SK-N-DZ (cell line): Measurements from ENCODE around the gene KREMEN1.
"Not testable (repeated sequence)": the region's sequence is repeated elsewhere in the genome, so short reads cannot be mapped to it uniquely, and the experiment has no call there.

Source experiments
- DNase-seq: peaks from one replicate; pipeline ENCODE4 v3.0.0-alpha.2; 2015; ENCODE audit warnings: low spot score

The KREMEN1 gene

DNA sequence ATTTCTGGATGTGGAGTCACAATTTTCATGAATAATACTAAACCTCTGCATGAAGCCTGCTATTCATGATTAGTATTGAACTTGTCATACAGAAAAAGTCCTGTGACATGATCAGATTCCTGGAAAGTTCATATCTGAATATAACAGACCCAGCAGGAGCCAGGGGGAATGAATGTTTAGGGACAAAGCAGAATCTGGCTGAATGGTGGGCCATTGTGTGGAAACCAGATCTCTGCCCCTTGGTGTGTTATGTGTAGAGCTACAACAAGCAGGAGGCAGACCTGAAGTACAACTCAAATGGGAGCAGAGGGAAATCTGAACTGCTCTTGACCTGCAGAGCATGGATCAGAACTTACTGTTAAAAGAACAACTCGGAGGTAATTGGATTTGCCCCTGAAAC lies 30.3 kb downstream of the KREMEN1 start:
- DNase-seq = no peak

DNA sequence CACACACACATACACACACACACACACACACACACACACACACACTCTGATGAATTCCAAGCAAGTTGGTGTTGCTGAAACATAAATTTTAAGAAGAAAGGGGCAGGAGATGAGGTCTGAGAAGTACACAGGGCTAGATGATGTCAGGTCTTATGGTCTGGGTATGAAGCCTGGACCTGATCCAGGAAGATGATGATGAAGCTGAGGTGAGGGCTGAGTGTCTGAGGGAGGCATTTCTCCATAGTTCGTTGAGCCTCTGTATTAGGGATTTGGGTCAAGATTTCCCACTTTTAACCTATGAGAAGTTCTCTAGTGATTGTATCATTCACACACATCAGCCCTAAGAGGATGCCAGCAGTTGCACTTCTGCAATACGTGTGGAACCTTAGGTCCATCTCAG lies 32.6 kb downstream of the KREMEN1 start:
- no peak for DNase-seq

DNA sequence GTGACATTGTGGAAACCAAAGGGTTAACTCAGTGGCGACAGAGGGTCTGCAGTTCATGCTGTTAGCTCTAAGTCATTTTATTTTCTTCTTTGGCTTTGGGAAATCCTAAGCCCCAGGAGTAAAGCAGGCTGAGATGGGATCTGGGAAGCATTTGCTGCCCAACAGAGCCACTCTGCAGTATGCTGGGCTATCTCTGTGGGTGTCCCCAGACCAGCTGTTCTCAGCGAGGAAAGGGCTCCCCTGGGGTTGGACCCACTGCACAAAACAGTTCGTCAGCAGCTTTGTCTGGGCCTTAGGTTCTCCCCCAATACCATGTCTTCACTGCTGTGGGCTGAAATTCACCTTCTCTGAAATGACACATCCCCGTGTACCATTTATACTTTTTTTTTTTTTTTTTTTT lies 34.0 kb downstream of the KREMEN1 start:
- DNase-seq = no peak

DNA sequence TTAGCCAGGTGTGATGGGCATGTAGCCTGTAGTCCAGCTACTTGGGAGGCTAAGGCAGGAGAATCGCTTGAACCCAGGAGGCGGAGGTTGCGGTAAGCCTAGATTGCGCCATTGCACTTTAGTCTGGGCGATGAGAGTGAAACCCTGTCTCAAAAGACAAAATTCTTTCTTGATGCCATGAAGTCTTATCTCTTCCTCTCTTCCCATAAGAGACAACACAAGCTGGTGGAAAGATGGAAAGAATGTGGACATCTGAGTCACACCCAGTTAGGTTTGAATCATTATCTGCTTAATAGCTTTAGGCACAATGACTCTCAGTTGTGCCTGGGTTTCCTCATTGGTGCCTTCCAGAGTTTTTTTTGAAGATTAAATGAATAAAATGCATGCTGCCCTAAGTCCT lies 35.3 kb downstream of the KREMEN1 start:
- no peak for DNase-seq

DNA sequence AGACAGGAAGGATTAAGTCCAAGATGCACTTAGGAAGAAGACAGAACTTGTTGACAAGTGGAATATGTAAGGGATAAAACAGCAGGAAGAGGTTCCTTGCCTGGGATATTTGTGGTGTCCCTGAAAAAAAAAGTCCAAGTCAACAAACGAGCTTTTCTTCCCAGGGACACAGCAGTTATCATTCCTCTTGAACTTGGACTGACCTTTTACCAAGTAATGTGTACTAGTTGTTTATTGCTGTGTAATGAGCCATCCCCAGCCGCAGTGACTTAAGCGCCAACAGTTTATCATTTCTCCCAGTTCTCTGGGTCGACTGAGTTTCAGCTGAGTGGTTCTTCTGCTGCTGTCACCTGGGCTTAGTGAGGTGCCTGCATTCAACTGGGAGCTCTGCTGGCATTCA lies 37.0 kb downstream of the KREMEN1 start:
- DNase-seq = no peak

GRCh38 chr22:29110946-29111345 lies 38.1 kb downstream of the KREMEN1 start:
- DNase-seq = no peak

GRCh38 chr22:29112121-29112520 lies 39.3 kb downstream of the KREMEN1 start:
- DNase-seq = no peak

DNA sequence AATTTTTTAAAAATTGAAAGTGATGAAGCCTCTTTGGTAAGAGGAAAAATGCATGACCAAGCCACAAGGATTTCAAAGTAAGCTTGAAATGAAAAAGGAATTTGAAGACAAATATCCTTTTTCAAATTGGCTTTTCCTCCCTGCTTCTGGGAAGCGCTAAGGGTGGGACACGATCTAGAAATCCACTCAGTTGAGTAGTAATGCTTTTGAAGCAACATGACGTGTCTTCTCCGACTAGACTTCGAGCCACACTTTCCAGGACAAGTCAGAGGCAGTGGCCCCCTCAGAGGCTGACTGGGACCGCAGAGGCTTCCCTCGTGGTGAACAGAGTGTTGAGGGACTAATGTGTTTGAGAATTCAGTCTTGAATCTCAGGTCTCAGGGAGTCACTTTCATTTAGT lies 39.8 kb downstream of the KREMEN1 start:
- no peak for DNase-seq

GRCh38 chr22:29113319-29113718 lies 40.5 kb downstream of the KREMEN1 start:
- no peak for DNase-seq

DNA sequence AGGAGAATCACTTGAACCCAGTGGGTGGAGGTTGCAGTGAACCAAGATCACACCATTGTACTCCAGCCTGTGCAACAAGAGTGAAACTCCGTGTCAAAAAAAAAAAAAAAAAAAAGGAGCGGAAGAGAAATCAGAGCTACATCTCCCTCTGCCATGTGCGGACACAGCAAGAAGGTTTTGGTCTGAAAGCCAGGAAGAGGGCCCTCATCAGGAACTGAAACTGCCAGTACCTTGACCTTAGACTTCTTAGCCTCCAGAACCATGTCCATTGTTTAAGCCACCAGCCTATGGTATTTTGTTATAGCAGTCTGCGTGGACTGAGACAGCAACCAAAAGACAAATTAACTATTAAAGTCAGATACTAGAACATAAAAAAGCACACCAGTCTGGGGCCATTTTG lies 41.6 kb downstream of the KREMEN1 start:
- no peak for DNase-seq

GRCh38 chr22:29115682-29116288 lies 43.0 kb downstream of the KREMEN1 start:
- no peak for DNase-seq

DNA sequence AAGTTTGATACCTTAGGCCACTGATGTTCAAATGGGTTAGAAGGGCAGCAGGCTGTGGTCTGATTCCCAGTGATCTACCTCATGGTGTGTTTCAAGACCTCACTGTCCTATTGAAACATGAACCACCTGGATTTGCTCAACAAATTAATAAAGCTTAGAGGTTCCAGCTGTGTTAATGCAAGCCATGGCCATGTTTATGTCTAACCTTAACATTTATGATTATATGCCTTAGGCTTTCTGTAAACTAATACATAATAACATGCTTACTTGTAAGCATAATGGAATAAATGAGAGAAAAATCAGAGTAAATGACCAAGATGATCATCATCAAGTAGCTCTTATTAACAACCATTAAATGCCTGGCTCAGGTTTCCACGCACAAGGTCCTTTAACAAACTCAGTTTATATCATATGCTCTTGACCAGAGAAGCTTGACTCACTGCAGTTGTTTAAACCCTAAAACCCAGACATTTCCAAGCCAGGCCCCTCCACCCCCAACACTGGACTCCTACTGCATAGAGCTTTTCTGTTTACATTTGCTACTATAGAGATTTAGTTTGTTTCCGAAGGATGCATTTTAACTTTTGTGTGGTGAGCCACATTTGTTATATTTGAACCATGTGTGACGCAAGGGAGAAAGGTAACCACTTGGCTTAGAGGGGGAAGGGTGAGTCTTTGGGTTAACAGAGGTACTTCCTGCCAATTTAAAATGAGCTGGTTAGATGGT lies 43.7 kb downstream of the KREMEN1 start:
- no peak for DNase-seq

DNA sequence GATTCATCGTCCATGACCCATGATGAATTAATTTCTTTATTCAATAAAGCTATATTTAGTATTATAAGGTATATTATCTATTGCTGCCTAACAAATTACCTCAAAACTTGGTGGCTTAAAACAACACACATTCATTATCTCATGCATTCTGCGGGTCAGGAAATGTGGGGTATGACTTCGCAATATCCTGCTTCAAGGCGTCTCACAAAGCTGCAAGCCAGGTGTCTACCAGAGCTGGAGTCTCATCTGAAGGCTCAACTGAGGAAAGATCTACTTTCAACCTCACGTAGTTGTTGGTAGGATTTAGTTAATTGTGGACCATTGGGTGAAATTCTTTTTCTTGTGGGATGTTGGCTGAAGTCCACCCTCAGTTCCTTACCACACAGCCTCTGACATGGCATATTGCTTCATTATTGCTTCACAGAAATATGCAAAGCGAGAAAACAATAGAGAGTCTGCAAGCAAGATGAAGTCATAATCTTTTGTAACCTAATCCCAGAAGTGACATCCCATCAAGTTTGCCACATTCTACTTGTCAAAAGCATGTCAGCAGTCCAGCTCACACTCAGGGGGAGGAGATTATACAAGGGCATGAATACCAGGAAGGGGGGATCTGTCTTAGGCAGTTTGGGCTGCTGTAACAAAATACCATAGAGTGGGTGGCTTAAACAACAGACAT lies 45.1 kb downstream of the KREMEN1 start:
- DNase-seq = no peak

DNA sequence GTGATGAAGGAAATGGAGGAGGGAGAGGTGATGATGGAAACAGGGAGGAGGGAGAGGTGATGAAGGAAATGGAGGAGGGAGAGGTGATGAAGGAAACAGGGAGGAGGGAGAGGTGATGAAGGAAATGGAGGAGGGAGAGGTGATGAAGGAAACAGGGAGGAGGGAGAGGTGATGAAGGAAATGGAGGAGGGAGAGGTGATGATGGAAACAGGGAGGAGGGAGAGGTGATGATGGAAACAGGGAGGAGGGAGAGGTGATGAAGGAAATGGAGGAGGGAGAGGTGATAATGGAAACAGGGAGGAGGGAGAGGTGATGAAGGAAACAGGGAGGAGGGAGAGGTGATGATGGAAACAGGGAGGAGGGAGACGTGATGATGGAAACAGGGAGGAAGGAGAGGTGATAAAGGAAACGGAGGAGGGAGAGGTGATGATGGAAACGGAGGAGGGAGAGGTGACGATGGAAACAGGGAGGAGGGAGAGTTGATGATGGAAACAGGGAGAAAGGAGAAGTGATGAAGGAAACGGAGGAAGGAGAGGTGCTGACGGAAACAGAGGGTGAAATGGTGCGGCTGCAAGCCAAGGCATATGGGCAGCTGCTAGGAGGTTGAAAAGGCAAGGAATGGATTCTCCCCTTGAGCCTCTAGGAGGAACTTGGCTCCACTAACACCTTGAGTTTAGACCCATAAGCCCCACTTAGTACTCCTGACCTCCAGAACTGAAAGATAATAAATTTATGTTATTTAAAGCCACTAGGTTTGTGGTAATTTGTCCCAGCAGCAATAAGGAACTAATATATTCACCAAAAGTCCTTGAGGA lies 47.5 kb downstream of the KREMEN1 start:
- not testable (repeated sequence) for DNase-seq

GRCh38 chr22:29121124-29121523 lies 48.3 kb downstream of the KREMEN1 start:
- no peak for DNase-seq

- DNase-seq = no peak
These were observed 49.2 kb downstream of the KREMEN1 start for GRCh38 chr22:29122041-29122440.

GRCh38 chr22:29124777-29125442 lies 52.1 kb downstream of the KREMEN1 start:
- no peak for DNase-seq

DNA sequence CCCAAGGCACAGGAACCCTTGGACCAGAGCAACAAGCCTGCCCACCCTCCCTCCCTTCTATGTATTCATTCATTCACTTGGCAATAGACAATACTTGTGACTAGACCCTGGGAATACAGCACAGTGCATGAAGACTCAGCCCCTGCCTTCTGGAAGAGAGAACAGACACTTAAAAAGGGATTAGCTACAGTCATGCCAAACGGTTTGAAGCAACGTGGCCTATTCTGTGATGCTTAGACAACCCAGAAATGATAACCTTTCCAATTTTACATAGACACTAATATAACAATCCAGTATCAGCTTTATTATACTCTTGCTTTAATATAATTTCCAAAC lies 52.6 kb downstream of the KREMEN1 start:
- DNase-seq = no peak

GRCh38 chr22:29125844-29126243 lies 53.0 kb downstream of the KREMEN1 start:
- no peak for DNase-seq

DNA sequence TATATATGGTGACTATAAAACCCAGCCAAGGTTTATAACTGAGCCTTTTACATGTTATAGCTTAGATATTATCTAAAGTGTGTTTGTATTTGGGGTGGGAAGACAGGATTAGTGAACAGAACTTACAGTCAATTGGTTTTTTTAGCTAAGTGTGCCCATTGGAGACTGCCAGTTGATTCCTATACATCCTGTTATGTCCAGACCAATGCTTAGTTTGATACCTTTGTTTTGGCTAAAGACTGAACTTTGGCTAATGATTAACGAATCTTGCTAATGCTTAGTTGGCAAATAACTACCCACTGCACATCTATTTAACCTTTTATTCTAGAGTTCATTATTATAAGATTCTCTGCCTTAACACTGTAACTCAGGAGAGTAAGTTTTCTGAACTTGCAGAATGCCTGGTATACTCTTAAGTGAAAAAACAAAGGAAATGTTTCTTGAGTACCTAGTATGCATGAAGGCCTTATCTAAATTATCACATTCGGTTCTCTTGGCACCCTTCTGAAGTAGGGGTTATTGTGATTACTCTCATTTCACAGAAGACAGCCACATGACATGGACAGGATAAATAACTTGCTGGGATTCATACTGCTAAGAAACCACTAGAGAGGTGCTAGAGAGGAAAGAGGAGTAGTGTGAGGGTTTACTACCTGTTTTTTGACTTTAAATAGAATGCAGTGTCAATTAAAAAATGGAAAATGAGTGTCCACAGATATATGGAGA lies 54.0 kb downstream of the KREMEN1 start:
- DNase-seq = no peak
